ENCODE measurements around the gene MAD1L1.

Gene MAD1L1

DNA sequence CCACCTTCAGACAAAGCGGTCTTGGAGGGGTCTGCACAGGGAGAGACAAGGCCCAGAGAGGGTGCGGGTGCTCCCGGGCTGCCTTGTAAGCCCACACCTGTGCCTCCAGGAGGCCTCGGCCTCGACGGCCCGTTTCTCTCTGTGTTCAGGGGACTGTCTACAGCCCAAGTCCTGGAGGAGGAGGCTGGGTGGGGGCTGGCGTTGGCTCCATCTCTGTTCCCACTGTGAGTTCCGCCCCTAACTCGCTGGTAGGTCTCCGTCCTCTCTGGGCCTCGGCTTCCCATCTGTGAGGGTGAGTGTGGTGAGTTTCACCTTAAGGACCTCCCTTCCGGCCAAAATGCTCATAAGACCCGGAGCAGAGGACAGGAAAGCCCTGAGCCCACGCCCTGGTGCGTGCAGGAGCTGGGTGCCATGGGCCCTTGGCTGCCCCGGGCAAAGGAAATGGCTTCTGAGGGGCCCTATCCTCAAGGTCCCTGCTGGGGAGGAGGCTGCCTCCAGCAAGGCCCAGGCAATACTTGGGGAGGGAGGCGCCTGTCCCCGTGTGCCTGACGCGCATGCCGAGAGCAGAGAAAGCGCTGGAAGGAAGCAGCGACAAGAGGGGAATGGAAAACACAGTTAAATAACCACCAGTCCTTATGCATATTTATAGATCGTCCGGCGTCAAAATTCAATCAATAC lies 285.8 kb downstream of the MAD1L1 start:
- TF ChIP-seq GATA2 (IDR thresholded peaks at IDR 0.05; ENCODE audit: low read depth, low read length) (no peak), GATA3 (IDR thresholded peaks at IDR 0.05; ENCODE audit: low read depth, low read length) (no peak)

DNA sequence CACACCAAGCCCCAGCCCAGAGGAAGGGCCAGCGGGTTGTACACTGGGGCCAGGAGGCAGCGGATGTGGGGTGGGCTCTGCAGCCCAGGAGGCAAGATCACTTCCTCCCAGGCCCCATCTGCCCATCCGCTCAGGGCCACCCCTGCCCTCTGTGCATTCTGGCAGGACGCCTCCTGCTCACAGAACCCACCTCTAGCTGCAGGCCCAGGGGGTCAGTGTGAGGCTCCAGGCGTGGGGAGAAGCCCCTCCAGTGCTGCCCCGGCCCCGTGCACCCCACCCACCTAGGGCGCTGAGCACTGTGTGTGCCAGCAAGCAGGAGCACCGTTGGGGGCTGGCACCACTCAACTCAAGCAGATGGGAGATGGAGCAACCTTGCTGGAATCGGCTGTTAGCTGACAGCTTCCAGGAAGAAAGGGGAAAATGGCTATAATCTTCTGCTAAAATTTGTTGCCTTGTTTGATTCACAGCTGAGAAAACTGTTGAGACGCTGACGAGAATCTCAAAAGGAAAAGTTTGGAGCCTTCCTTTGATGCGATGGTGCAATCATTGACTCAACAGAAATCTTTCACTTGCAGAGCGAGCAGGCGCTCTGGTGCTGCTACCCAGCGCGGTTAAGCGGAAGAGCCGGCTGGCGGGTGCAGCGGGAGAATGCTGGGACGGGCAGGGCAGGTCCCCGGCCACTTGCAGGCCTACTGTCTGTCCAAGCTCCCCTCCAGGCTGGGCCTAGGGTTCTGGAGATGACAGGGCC lies 286.5 kb downstream of the MAD1L1 start:
- TF ChIP-seq GATA3 (IDR thresholded peaks at IDR 0.05; ENCODE audit: low read depth, low read length) (no peak), GATA2 (IDR thresholded peaks at IDR 0.05; ENCODE audit: low read depth, low read length) (no peak)

DNA sequence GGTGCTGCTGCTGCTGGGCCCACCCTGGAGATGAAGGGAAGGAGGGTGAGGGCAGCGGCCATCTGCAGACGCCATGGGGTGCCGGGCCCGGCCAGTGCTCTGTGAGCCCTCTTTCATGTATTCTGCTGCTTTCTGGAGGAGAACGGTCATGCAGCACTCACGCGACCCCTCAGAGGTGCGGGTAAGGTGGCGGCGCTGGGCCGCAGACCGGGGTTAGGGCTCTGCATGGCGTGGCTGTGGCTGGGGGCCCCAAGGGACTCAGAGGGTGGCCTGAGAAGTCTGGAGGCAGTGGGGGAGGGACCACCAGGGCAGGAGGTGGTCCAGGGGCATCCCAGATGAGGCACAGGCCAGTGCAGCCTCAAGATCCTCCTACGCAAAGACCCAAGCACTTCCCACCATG lies 287.2 kb downstream of the MAD1L1 start:
- TF ChIP-seq GATA3 (IDR thresholded peaks at IDR 0.05; ENCODE audit: low read depth, low read length), result no peak
- TF ChIP-seq GATA2 (IDR thresholded peaks at IDR 0.05; ENCODE audit: low read depth, low read length), result no peak

DNA sequence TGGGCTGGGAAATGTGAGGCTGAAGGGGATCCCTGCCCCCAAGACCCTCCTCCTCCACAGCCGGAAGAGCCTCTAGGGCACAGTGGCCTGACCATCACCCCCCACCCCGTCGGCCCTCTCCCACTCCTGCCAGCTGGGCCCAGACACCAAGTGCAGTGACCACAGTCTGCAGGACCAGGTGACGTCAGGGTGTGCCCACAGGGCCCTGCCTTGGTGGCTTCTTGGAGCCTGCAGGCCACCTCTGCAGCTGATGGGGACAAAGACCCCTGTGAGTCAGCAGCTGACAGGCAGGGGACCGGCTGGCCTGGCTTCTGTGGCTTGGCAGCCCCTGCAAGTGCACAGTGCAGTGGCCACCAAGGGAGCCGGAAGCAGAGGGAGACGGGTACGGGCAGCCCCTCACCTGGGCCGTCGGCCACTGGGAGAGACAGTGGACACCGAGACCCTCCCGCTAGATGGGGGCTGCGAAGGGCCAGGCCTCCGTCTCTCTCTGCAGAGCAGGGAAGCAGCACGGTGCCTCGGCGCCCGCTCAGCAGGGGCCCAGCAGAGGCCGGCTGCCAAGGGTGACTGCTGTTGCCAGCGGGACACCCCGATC lies 288.0 kb downstream of the MAD1L1 start:
- TF ChIP-seq GATA3 (IDR thresholded peaks at IDR 0.05; ENCODE audit: low read depth, low read length) (no peak), GATA2 (IDR thresholded peaks at IDR 0.05; ENCODE audit: low read depth, low read length) (no peak)

DNA sequence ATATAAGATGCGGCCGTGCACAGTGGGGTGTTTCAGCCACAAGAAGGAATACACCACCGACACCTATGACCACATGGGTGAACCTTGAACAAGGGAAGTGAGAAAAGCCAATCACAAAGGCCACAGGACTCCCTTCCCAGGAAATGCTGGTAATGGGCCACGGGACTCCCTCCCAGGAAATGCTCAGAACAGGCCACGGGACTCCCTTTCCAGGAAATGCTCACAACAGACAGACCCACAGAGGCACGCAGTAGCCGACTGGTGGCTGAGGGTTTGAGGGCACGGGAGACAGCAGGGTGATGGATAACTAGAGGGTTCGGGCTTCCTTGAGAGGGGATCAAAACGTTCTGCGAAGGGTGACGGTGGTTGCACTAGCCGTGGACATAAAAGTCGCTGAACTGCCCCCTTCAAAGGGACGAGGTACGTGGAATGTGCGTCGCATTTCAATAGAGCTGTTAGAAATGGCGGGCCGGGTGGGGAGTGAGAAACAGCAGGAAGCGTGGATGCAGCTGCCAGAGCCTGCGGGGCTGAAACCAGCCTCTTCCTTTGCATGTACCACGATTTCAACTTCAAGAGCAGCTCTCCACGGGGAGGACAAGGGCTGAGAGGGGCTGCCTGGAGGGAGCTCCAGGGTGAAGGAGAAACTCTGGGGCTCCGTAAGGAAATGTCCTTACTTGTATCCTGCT lies 288.7 kb downstream of the MAD1L1 start:
- TF ChIP-seq GATA3 (IDR thresholded peaks at IDR 0.05; ENCODE audit: low read depth, low read length) (no peak), GATA2 (IDR thresholded peaks at IDR 0.05; ENCODE audit: low read depth, low read length) (no peak)

DNA sequence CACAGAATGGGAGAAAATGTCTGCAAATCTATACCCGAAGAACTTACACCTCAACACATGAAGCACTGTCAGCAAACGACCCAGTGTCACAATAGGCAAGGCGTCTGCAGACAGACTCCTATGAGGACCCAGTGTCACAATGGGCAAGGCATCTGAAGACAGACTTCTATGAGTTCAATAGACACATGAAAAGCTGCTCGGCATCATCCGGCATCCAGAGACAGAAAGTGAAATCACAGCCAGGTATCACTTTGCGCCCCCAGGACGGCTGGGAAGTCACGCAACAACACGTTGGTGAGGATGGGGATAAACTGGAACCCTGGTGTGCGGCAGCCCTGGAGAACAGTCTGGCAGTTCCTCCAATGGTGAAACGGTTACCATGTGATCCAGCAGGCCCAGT lies 289.4 kb downstream of the MAD1L1 start:
- TF ChIP-seq GATA3 (IDR thresholded peaks at IDR 0.05; ENCODE audit: low read depth, low read length), result no peak
- TF ChIP-seq GATA2 (IDR thresholded peaks at IDR 0.05; ENCODE audit: low read depth, low read length), result no peak

DNA sequence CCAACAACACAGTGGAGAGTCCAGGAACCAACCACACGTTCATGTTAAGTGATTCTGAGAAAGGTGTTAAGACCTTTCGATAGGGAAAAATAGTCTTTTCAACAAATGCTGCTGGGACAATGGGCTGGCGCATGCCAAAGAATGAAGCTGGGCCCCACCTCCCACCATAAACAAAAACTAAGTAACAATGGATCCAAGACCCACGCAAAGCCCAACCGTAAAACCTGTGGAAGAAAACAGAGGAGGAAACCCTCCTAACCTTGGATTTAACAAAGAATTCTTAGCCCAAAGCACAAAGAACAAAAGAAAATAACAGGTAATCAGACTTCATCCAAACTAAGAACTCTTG lies 289.8 kb downstream of the MAD1L1 start:
- TF ChIP-seq GATA2 (IDR thresholded peaks at IDR 0.05; ENCODE audit: low read depth, low read length) (no peak), GATA3 (IDR thresholded peaks at IDR 0.05; ENCODE audit: low read depth, low read length) (no peak)

DNA sequence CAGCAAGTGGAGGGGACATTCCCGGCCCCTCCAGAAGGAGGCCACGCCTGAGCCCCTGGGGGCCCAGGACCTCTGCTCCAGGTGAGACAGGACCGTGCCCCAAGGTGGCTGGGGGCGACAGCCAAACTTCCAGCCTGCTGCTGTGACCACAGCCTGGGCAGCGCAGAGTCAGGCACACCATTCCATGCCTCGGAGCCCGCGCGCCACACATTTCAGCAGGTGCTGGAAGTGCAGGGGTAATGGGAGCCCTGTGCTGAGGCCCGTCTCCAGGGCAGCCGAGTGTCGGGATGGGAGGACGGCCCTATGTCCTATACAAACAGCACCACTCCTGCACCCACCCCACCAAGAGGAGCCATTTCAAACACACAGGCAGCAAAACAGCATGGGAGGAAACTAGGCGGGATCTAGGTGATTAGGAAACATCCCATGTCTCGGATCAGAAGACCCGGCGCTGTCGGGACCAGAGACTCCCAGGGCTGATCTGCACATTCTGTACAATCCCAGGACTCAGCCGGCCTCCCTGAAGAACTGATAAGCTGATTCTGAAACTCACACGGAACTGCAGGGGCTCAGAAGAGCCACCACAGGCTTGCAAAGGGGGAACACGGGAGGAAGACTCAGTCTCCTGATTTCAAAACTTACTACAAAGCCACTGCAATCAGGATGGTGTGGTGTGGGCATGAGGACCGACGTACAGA lies 290.4 kb downstream of the MAD1L1 start:
- TF ChIP-seq GATA2 (IDR thresholded peaks at IDR 0.05; ENCODE audit: low read depth, low read length), result no peak

DNA sequence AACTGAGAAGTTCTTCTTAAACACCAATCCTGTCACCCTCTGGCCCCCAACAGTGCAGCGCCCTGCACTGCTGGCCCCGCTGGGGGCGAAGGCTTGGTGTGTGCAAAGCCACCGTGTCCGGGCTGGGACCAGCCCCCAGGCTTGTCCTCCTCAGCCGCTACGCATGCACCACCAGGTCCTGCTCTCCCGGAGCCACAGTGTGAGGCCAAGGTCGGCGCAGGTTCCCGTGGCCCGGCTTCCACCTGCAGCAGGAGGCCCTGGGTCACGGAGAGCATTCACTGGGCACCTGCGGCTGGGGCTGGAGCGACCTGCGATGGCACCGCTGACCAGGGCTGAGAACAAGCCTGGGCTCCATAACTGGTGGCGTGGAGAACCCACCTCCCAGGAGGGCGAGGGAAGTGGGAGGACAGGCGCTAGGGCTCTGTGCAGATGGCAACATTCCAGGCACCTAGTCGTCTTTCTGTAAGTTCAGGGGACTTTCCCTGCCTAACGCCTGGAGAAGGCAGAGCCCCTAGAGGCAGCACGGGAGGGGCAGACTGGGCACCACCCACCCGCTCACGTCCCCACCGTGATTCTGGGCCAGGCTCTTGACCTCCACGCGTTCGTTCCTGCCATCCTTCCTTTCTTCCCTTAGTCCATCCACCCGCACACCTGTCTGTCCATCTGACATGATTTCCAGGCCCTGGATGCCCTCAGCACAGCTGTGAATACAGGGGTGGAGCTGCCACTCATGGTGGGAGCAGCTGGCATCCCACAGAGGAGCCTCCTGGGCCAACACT lies 291.1 kb downstream of the MAD1L1 start:
- TF ChIP-seq GATA3 (IDR thresholded peaks at IDR 0.05; ENCODE audit: low read depth, low read length) (no peak), GATA2 (IDR thresholded peaks at IDR 0.05; ENCODE audit: low read depth, low read length) (no peak)

DNA sequence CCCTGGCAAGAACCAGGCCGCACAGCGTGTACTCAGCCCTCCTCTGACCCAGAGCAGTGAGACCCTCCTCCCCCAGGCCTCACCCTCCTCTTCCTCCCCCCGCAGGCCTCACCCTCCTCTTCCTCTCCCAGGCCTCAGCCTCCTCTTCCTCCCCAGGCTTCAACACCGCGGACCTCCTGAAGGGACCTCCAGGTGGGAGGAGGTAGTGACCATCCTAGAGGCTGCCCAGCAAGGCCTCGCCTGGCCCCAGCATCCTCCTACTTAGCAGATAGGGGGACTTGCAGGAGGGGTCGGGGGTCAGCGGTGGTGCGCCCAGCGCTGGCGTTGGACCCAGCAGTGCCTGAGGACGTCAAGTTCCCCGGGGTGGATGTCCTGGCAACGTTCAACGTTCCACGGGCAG lies 291.9 kb downstream of the MAD1L1 start:
- TF ChIP-seq GATA2 (IDR thresholded peaks at IDR 0.05; ENCODE audit: low read depth, low read length) (no peak), GATA3 (IDR thresholded peaks at IDR 0.05; ENCODE audit: low read depth, low read length) (no peak)

DNA sequence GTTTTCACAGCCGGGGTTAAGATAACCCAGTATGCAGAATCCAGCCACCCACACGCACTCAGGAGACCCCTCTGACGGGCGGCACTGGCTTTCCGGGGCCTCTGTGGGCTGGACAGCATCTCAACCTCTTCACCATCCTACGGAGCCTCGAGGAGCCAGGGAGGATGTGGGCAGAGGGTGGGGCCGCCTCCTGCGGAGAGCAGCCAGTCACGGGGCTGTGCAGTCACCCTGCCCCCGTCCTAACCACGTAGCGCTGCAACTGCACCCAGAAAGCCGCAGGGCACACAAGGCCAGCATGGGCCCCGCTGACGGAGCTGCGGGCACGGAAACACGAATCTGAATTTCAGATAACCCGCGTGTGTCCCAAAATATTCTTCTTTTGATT lies 292.4 kb downstream of the MAD1L1 start:
- TF ChIP-seq GATA2 (IDR thresholded peaks at IDR 0.05; ENCODE audit: low read depth, low read length), result no peak
- no peak for TF ChIP-seq GATA3 (IDR thresholded peaks at IDR 0.05; ENCODE audit: low read depth, low read length)

DNA sequence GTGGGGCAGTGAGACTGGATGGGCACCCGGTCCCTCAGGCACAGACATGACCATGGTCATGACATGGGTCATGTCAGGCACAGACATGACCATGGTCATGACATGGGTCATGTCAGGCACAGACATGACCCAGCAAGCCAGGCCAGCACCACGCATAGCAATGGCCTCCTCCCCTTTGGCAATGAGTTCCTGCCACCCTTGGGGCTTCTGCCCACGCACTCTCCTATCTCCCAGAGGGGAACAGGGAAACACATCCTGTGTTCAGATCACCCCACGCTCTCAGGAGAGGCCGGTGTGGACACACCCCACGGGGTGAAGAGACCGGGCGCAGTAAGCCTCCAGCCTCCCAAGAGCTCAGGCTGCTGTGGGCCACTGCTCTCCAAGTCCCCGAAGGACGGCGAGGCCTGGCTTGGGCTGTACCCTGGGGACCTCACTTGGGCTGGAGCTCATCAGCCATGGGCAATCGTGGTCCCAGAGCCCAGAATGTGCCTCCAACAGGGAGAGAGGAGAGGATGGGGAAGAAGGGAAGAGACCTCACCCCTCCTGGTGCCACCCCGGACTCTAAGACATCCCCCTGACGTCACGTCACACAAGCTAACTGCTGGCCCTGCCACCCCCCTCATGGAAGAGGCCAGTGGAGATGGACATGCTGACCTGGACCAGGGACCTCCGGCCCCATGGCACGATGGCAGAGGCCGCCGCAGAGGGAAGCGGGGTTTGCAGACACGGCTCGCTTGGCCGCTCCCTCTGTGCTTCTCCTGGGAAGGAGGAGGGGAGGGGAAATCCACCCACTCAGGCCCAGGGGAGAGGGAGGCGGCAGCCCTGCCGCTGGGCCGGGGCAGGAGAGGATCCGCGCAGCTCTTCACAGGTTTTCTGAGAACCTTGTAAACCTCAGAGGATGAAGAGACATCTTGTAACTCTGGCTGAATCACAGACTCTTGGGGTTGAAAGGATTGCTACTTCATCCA lies 293.0 kb downstream of the MAD1L1 start:
- TF ChIP-seq GATA3 (IDR thresholded peaks at IDR 0.05; ENCODE audit: low read depth, low read length), result no peak
- no peak for TF ChIP-seq GATA2 (IDR thresholded peaks at IDR 0.05; ENCODE audit: low read depth, low read length)
